Uterus (tissue), 2 donors: ENCODE data around the gene DHX8.

Source experiments
- POLR2A ChIP-seq, 2 donors: fragments of 450-650 bp; IDR thresholded peaks; one replicate each; pipeline ENCODE4 v1.6.1; 2016; ENCODE audit warnings: antibody characterized with exemption in 2 of 2, mild to moderate bottlenecking in 1 of 2, moderate library complexity in 1 of 2
- TF ChIP-seq, protein P1 (sequence below), 4 experiments: fragments of 200-600 bp in 2 of 4; fragments of 450-650 bp in 2 of 4; sonication (generic) in 2 of 4; IDR thresholded peaks; one replicate each; pipeline ENCODE4 v1.5.1; 2016 to 2019; ENCODE audit warnings: antibody characterized with exemption in 4 of 4, mild to moderate bottlenecking in 2 of 4, moderate library complexity in 1 of 4

DNA sequence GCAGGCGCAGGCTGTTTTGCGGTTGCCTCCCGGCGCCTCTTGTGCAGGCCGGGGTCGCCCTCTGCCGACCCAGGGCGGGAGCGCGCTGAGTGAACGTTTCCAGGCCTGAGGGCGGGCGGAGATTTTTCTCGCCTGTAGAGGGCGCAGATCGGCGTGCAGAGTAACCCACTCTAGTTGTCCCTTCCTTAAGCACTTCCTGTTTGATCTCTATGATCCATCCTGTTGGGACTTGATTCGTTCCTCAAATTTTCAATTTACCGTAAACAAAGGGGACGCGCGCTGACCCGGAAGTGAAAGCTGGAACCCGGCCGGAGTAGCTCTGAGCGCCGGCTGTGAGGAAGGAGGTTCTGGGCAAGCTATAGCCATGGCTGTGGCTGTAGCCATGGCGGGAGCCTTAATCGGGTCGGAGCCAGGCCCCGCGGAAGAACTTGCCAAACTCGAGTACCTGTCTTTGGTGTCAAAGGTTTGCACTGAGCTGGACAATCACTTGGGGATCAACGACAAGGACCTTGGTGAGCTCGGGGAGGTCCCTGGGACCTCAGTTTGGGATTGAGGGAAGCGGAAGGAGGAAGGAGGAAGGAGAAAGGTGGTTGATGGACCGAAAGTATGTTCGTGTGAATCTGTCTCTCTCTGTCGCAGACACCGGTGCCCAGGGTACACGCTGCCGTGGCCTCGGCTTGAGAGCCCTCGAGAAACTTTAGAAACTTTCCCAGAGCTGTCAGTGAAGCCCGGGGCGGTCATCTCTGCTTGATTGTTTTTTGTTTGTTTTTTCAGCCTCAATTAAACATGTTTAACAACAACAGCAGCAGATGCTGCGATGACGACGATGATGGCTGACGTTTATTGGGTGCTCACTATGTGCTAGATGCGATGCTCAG lies at the start of gene DHX8:
- TF ChIP-seq, protein P1, sequence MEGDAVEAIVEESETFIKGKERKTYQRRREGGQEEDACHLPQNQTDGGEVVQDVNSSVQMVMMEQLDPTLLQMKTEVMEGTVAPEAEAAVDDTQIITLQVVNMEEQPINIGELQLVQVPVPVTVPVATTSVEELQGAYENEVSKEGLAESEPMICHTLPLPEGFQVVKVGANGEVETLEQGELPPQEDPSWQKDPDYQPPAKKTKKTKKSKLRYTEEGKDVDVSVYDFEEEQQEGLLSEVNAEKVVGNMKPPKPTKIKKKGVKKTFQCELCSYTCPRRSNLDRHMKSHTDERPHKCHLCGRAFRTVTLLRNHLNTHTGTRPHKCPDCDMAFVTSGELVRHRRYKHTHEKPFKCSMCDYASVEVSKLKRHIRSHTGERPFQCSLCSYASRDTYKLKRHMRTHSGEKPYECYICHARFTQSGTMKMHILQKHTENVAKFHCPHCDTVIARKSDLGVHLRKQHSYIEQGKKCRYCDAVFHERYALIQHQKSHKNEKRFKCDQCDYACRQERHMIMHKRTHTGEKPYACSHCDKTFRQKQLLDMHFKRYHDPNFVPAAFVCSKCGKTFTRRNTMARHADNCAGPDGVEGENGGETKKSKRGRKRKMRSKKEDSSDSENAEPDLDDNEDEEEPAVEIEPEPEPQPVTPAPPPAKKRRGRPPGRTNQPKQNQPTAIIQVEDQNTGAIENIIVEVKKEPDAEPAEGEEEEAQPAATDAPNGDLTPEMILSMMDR (IDR thresholded peaks at IDR 0.05) = peak; percentile 100
- peak; percentile 49 to 70 for TF ChIP-seq POLR2A (IDR thresholded peaks at IDR 0.05)
